IMR-90 (cell line): ENCODE measurements around the gene AP2B1. TPM values are rescaled to one million over a fixed set of nuclear protein-coding genes. Genes with fewer than 3 reads are reported as not detected.

Source experiments
- ATAC-seq: fragments of 200-7000 bp; cut with Tn5 transposase; 2 replicates; pipeline ENCODE4 v1.9.1; 2020; ENCODE audit warnings: low read depth, mild to moderate bottlenecking, moderate library complexity
- BruUV-seq: library from RNA; stranded (reverse); fragments of 400-500 nt; replicated peaks from 2 replicates; lab custom pipeline; 2021; lab: Mats Ljungman, UMichigan
- CTCF ChIA-PET: fragments of 300-600 bp; formaldehyde crosslinking; extraction: SDS; loops from one replicate; lab custom pipeline; 2021; ENCODE audit warnings: antibody characterized with exemption; lab: Yijun Ruan, JAX
- POLR2A ChIA-PET: fragments of 300-600 bp; sonication (Branson Sonifier 250); formaldehyde crosslinking; loops from one replicate; lab custom pipeline; 2022; ENCODE audit warnings: antibody characterized with exemption; ENCODE audit not compliant: unreplicated experiment; lab: Charles Lee
- DNase-seq: peaks from one replicate; pipeline ENCODE4 v3.0.0; 2013
- H2AFZ ChIP-seq: replicated peaks from 2 replicates; pipeline ENCODE3; 2013; ENCODE audit warnings: low read length, mild to moderate bottlenecking; ENCODE audit not compliant: poor library complexity
- H2AK5ac ChIP-seq: 2 replicates; pipeline ENCODE4 v1.6.1; 2013; ENCODE audit warnings: low read depth, low read length, inconsistent platforms
- H2AK9ac ChIP-seq: replicated peaks from 2 replicates; pipeline ENCODE3; 2013; ENCODE audit warnings: mild to moderate bottlenecking, low read depth, low read length, moderate library complexity; ENCODE audit not compliant: poor library complexity
- H2BK120ac ChIP-seq: 2 replicates; pipeline ENCODE4 v1.6.1; 2013; ENCODE audit warnings: low read depth, low read length, inconsistent platforms
- H2BK15ac ChIP-seq: 3 replicates; pipeline ENCODE4 v1.6.1; 2013; ENCODE audit warnings: low read depth, low read length, inconsistent platforms
- H2BK20ac ChIP-seq: 2 replicates; pipeline ENCODE4 v1.6.1; 2013; ENCODE audit warnings: low read depth, mild to moderate bottlenecking, inconsistent platforms, low read length, moderate library complexity
- H2BK5ac ChIP-seq: 2 replicates; pipeline ENCODE4 v1.6.1; 2013; ENCODE audit warnings: mild to moderate bottlenecking, low read depth, low read length, inconsistent platforms; ENCODE audit not compliant: poor library complexity, severe bottlenecking
- H3K14ac ChIP-seq: replicated peaks from 2 replicates; pipeline ENCODE4 v1.6.1; 2013; ENCODE audit warnings: low read depth, low read length, inconsistent platforms
- H3K18ac ChIP-seq: 2 replicates; pipeline ENCODE4 v1.6.1; 2013; ENCODE audit warnings: low read depth, low read length, control low read depth
- H3K23ac ChIP-seq: 2 replicates; pipeline ENCODE4 v1.6.1; 2013; ENCODE audit warnings: low read depth, low read length, inconsistent platforms
- H3K27ac ChIP-seq: 2 replicates; pipeline ENCODE4 v1.5.1; 2013; ENCODE audit warnings: mild to moderate bottlenecking, control low read depth, low read length; ENCODE audit not compliant: insufficient read depth
- H3K27me3 ChIP-seq: 2 replicates; pipeline ENCODE4 v1.6.1; 2013; ENCODE audit warnings: low read length; ENCODE audit not compliant: control insufficient read depth, insufficient read depth
- H3K36me3 ChIP-seq: 2 replicates; pipeline ENCODE4 v1.6.1; 2013; ENCODE audit warnings: low read length, mixed read lengths; ENCODE audit not compliant: control insufficient read depth, insufficient read depth
- H3K4ac ChIP-seq: 2 replicates; pipeline ENCODE4 v1.6.1; 2013; ENCODE audit warnings: low read depth, low read length, inconsistent platforms
- H3K4me1 ChIP-seq: 2 replicates; pipeline ENCODE4 v1.6.1; 2013; ENCODE audit warnings: low read length, mixed read lengths; ENCODE audit not compliant: control insufficient read depth, insufficient read depth
- H3K4me2 ChIP-seq: 2 replicates; pipeline ENCODE4 v1.6.1; 2013; ENCODE audit warnings: low read depth, mild to moderate bottlenecking, control low read depth, low read length, moderate library complexity
- H3K4me3 ChIP-seq: 2 replicates; pipeline ENCODE4 v1.5.1; 2013; ENCODE audit warnings: low read depth, mild to moderate bottlenecking, control low read depth, low read length, moderate library complexity; ENCODE audit not compliant: insufficient read depth
- H3K56ac ChIP-seq: 2 replicates; pipeline ENCODE4 v1.6.1; 2013; ENCODE audit warnings: low read length, inconsistent platforms; ENCODE audit not compliant: insufficient read depth; ENCODE audit errors: extremely low read depth
- H3K79me1 ChIP-seq, 2 experiments: 2 replicates each; pipeline ENCODE4 v1.6.1; 2013; ENCODE audit warnings: low read length in 2 of 2, inconsistent platforms in 1 of 2, low read depth in 1 of 2
- H3K9ac ChIP-seq: 2 replicates; pipeline ENCODE4 v1.6.1; 2013; ENCODE audit warnings: low read depth, low read length, control low read depth
- H3K9me1 ChIP-seq: 2 replicates; pipeline ENCODE4 v1.6.1; 2013; ENCODE audit warnings: low read length, inconsistent platforms; ENCODE audit not compliant: insufficient read depth
- H3K9me3 ChIP-seq: 2 replicates; pipeline ENCODE4 v1.6.1; 2013; ENCODE audit warnings: low read length; ENCODE audit not compliant: control insufficient read depth, insufficient read depth
- H4K20me1 ChIP-seq: 2 replicates; pipeline ENCODE4 v1.6.1; 2013; ENCODE audit warnings: low read length, inconsistent platforms; ENCODE audit not compliant: insufficient read depth
- H4K5ac ChIP-seq: 2 replicates; pipeline ENCODE4 v1.6.1; 2013; ENCODE audit warnings: mild to moderate bottlenecking, low read depth, low read length, control low read depth
- H4K8ac ChIP-seq, 2 experiments: 2 replicates each; pipeline ENCODE4 v1.6.1; 2013; ENCODE audit warnings: low read depth in 2 of 2, low read length in 2 of 2, control low read depth in 1 of 2, inconsistent platforms in 1 of 2
- H4K91ac ChIP-seq: 2 replicates; pipeline ENCODE4 v1.6.1; 2013; ENCODE audit warnings: low read depth, low read length, inconsistent platforms; ENCODE audit not compliant: insufficient read depth
- CEBPB ChIP-seq: IDR thresholded peaks from 2 replicates; pipeline ENCODE4 v1.6.1; 2012; ENCODE audit warnings: low read depth, low read length, improper control_type of control experiment
- CHD1 ChIP-seq: IDR thresholded peaks from 2 replicates; pipeline ENCODE4 v1.6.1; 2012; ENCODE audit warnings: low read depth, low read length, improper control_type of control experiment
- CTCF ChIP-seq: conservative IDR thresholded peaks from 2 replicates; pipeline ENCODE4 v1.5.1; 2012; ENCODE audit warnings: mild to moderate bottlenecking, low read depth, low read length, improper control_type of control experiment
- ELK1 ChIP-seq: fragments of 150-350 bp; IDR thresholded peaks from 2 replicates; pipeline ENCODE4 v1.6.1; 2016; ENCODE audit warnings: low read depth, mild to moderate bottlenecking, low read length, moderate library complexity, borderline replicate concordance
- FOS ChIP-seq: fragments of 150-350 bp; IDR thresholded peaks from 2 replicates; pipeline ENCODE4 v1.6.1; 2016; ENCODE audit warnings: low read depth, low read length
- MAFK ChIP-seq: IDR thresholded peaks from 2 replicates; pipeline ENCODE4 v1.6.1; 2012; ENCODE audit warnings: low read depth, low read length, improper control_type of control experiment
- MAZ ChIP-seq: IDR thresholded peaks from 2 replicates; pipeline ENCODE4 v1.6.1; 2012; ENCODE audit warnings: low read depth, mild to moderate bottlenecking, low read length, improper control_type of control experiment, moderate library complexity, borderline replicate concordance
- NFE2L2 ChIP-seq: fragments of 150-350 bp; IDR thresholded peaks from 2 replicates; pipeline ENCODE4 v1.6.1; 2016; ENCODE audit warnings: low read depth, mild to moderate bottlenecking, low read length
- POLR2A ChIP-seq: IDR thresholded peaks from 2 replicates; pipeline ENCODE4 v1.6.1; 2012; ENCODE audit warnings: mild to moderate bottlenecking, low read depth, low read length
- RAD21 ChIP-seq: IDR thresholded peaks from 2 replicates; pipeline ENCODE4 v1.6.1; 2012; ENCODE audit warnings: low read length, improper control_type of control experiment
- RCOR1 ChIP-seq: IDR thresholded peaks from 2 replicates; pipeline ENCODE4 v1.6.1; 2012; ENCODE audit warnings: mild to moderate bottlenecking, low read length, improper control_type of control experiment; ENCODE audit not compliant: insufficient replicate concordance
- RFX5 ChIP-seq: IDR thresholded peaks from 2 replicates; pipeline ENCODE4 v1.8.0; 2012; ENCODE audit warnings: low read depth, mild to moderate bottlenecking, low read length, moderate library complexity
- SMC3 ChIP-seq: fragments of 150-350 bp; IDR thresholded peaks from 2 replicates; pipeline ENCODE4 v1.6.1; 2016; ENCODE audit warnings: low read depth, mild to moderate bottlenecking, antibody characterized with exemption, low read length, moderate library complexity
- WGBS, 2 experiments: methylation state at CpG; one replicate each; pipeline versions ENCODE4 v1.1.5 to v1.1.7; 2013; ENCODE audit warnings: missing lambda C conversion rate in 2 of 2; ENCODE audit not compliant: insufficient read length in 1 of 2; ENCODE audit errors: extremely low coverage in 2 of 2; 5-methylcytosine and 5-hydroxymethylcytosine counted together
- dilution Hi-C: fragments of 300-500 bp; cut with HindIII; formaldehyde crosslinking; loops from one replicate; pipeline ENCODE4 v1.14.3; 2018; ENCODE audit warnings: low sequenced_read_pairs; ENCODE audit not compliant: unreplicated experiment
- in situ Hi-C: fragments of 300-500 bp; cut with MboI; formaldehyde crosslinking; loops from 3 replicates; pipeline ENCODE4 v1.14.3; 2019; ENCODE audit warnings: low sequenced_read_pairs, inconsistent platforms, mixed read lengths
- intact Hi-C: fragments of 100-400 bp; cut with micrococcal nuclease; formaldehyde crosslinking; loops from 2 replicates; pipeline ENCODE4 v1.10.0; 2022
- polyA plus RNA-seq, 3 experiments: library from polyadenylated mRNA; depleted of rRNA; stranded (reverse); fragments of >200 nt; gene quantifications; 2 replicates each; pipeline ENCODE4 v1.2.3, GENCODE V29; 2012; ENCODE audit warnings: low replicate concordance in 1 of 3
- total RNA-seq: library from RNA; depleted of rRNA; stranded (reverse); fragments of >200 nt; gene quantifications from 2 replicates; pipeline ENCODE4 v1.2.3, GENCODE V29; 2012

Gene AP2B1
- total and polyA plus RNA-seq, 2 of the 4 experiments (the other 2 are of a cell fraction) = 102 to 125 TPM

- dilution Hi-C loops = no loop called here
- CTCF ChIA-PET = no interaction called here
Observed at GRCh38 chr17:35683591-35683990, 96.5 kb downstream of the AP2B1 start.

More at GRCh38 chr17:35683591-35683990, 96.5 kb downstream of the AP2B1 start:
- no peak for ATAC-seq
- Histone ChIP-seq H2BK20ac (no peak overlapping the region), H4K5ac (no peak overlapping the region), H3K9me3 (no peaks in the 10 kb centered on the region), H2AK5ac (no peak overlapping the region), H2BK5ac (no peak overlapping the region), H4K91ac (no peak overlapping the region), H3K56ac (no peak overlapping the region), H3K9ac (no peak overlapping the region), H3K4me1 (no peaks in the 10 kb centered on the region), H3K4me2 (no peak overlapping the region), H2AFZ (no peak overlapping the region), H3K9me1 (no peaks in the 10 kb centered on the region), H3K4me3 (no peak overlapping the region), H3K27me3 (no peaks in the 10 kb centered on the region), H3K36me3 (peaks cover 27% of the 10 kb centered on the region), H3K4ac (no peak overlapping the region), H3K27ac (no peak overlapping the region), H3K14ac (no peak overlapping the region), H4K20me1 (no peaks in the 10 kb centered on the region), H3K18ac (no peak overlapping the region), H3K23ac (no peak overlapping the region), H4K8ac (no peak overlapping the region), H2BK15ac (no peak overlapping the region), H2AK9ac (no peak overlapping the region), H2BK120ac (no peak overlapping the region), H3K79me1 (peaks cover 8 to 13% of the 10 kb centered on the region in 2 experiments; a peak in 2 of 4 replicates)
- intact Hi-C loops (no loop called here), in situ Hi-C loops (no loop called here)
- no peak for TF ChIP-seq NFE2L2
- TF ChIP-seq SMC3 = no peak
- TF ChIP-seq CEBPB = no peak
- TF ChIP-seq ELK1 = no peak
- no peak for TF ChIP-seq RCOR1
- TF ChIP-seq RAD21 = no peak
- no peak for TF ChIP-seq MAFK
- TF ChIP-seq MAZ = no peak
- no peak for TF ChIP-seq FOS
- TF ChIP-seq POLR2A = no peak
- TF ChIP-seq CTCF = no peak
- TF ChIP-seq CHD1 = no peak
- no peak for TF ChIP-seq RFX5
- 100% methylated on average over 1 of the region's 4 CpGs; no CpG with 5 or more reads in 1 of the 2 experiments for WGBS, 2 experiments
- BruUV-seq = no TSS peak
- POLR2A ChIA-PET = no interaction called here
- DNase-seq = no peak
